MG63 (cell line): ENCODE results near the gene DYNC1LI2. TPM values are rescaled to one million over a fixed set of nuclear protein-coding genes. Genes with fewer than 3 reads are reported as not detected.
"Not testable (repeated sequence)": the region's sequence is repeated elsewhere in the genome, so short reads cannot be mapped to it uniquely, and the experiment has no call there.

Experiments used
- DNase-seq: peaks from one replicate; pipeline ENCODE4 v3.0.0-alpha.2; 2020
- H3K27me3 ChIP-seq: fragments of 250-450 bp; sonication (Bioruptor Pico); 2 replicates; pipeline ENCODE4 v1.5.1; 2020; ENCODE audit warnings: mild to moderate bottlenecking, moderate library complexity
- H3K36me3 ChIP-seq: fragments of 250-450 bp; sonication (Bioruptor Pico); 2 replicates; pipeline ENCODE4 v1.5.1; 2020; ENCODE audit warnings: mild to moderate bottlenecking, moderate library complexity
- H3K4me3 ChIP-seq: fragments of 250-450 bp; sonication (Bioruptor Pico); 2 replicates; pipeline ENCODE4 v1.5.1; 2020; ENCODE audit warnings: mild to moderate bottlenecking, moderate library complexity
- H3K9me3 ChIP-seq: fragments of 250-450 bp; sonication (Bioruptor Pico); 2 replicates; pipeline ENCODE4 v1.5.1; 2020; ENCODE audit warnings: mild to moderate bottlenecking, moderate library complexity
- total RNA-seq: library from RNA; depleted of rRNA; stranded (reverse); fragments of >200 nt; shearing (Covaris generic); gene quantifications from 2 replicates; pipeline ENCODE4 v1.2.3, GENCODE V29; 2014; ENCODE audit warnings: low replicate concordance; rRNA removed

Gene DYNC1LI2
- 23.2 and 27.2 TPM in 2 replicates for total RNA-seq

DNA sequence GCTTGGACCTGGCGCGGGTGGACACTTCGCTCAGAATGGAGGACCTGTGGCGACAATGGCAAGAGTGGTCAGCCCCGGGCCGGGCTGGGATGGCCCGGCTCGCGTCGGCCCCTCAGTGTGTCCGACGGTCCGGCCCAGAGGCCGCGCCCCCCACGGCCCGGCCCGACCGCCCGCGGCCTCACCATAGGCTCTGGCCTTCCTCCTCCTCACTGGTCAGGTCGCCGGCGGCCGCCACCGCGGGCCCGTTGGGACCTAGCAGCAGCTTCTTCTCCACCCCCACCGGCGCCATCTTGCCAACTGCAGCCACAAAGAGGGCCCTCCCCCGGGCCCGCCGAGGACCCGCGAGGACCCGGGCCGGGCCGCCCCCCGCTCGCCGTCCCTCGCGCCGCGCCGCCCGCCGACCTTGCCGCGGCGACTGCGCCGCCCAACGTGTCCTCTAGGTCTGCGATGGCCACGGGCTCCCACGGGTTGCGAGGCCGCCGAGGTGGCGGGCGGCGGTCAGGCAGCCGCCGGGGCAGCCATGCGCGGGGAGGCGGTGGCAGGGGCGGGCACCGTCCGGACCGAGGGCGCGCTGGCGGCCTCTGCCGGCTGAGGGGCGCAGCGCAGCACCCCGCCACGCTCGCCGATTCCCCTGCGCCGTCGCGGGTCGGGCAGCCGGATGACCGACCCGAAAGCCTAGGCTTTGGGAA is at the start of gene DYNC1LI2:
TSS of gene DYNC1LI2 (minus strand) at position 307 of the 689 bp plus-strand sequence. CDS start at position 289, 18 bp downstream.
- Histone ChIP-seq H3K36me3 (peaks cover 12% of the 10 kb centered on the region), H3K9me3 (no peaks in the 10 kb centered on the region), H3K4me3 (peak within 1 kb of the TSS; percentile 79), H3K27me3 (no peaks in the 10 kb centered on the region)
- DNase-seq = peak; percentile 66

GRCh38 chr16:66800856-66801255 is 49.4 kb upstream of the DYNC1LI2 start:
- no peak for DNase-seq
- Histone ChIP-seq H3K36me3 (peaks cover 3% of the 10 kb centered on the region), H3K27me3 (no peaks in the 10 kb centered on the region), H3K9me3 (no peaks in the 10 kb centered on the region), H3K4me3 (no peak overlapping the region)

GRCh38 chr16:66798161-66798560 is 46.8 kb upstream of the DYNC1LI2 start:
- DNase-seq = peak; percentile 53
- Histone ChIP-seq H3K9me3 (no peaks in the 10 kb centered on the region), H3K27me3 (no peaks in the 10 kb centered on the region), H3K4me3 (no peak overlapping the region), H3K36me3 (no peaks in the 10 kb centered on the region)

DNA sequence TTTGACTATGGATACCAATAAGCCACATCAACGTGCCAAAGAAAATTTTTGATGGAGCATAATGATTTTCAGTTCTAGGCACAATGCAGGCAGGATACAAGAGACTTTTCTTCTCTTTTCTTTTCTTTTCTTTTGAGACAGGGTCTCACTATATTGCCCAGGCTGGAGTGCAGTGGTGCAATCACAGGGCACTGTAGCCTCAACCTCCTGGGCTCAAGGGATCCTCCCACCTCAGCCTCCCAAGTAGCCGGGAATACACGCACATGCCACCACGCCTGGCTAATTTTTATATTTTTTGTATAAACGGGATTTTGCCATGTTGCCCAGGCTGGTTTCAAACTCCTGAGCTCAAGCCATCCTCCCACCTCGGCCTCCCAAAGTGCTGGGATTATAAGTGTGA is 42.6 kb upstream of the DYNC1LI2 start:
- not testable (repeated sequence) for H3K9me3 ChIP-seq, H3K27me3 ChIP-seq, DNase-seq, H3K4me3 ChIP-seq, H3K36me3 ChIP-seq

GRCh38 chr16:66790130-66790733 is 38.8 kb upstream of the DYNC1LI2 start:
- no peaks in the 10 kb centered on the region for H3K9me3 ChIP-seq
- no peak overlapping the region for H3K4me3 ChIP-seq
- H3K36me3 ChIP-seq = no peaks in the 10 kb centered on the region
- DNase-seq = no peak
- H3K27me3 ChIP-seq = no peaks in the 10 kb centered on the region; the same call in 1 of the 2 replicates

GRCh38 chr16:66787427-66787826 is 36.0 kb upstream of the DYNC1LI2 start:
- H3K9me3 ChIP-seq = no peaks in the 10 kb centered on the region
- H3K4me3 ChIP-seq = no peak overlapping the region
- DNase-seq = no peak
- no peaks in the 10 kb centered on the region for H3K36me3 ChIP-seq
- no peaks in the 10 kb centered on the region; the same call in 1 of the 2 replicates for H3K27me3 ChIP-seq

- DNase-seq = no peak
- Histone ChIP-seq H3K27me3 (no peaks in the 10 kb centered on the region; the same call in 1 of the 2 replicates), H3K4me3 (no peak overlapping the region), H3K36me3 (no peaks in the 10 kb centered on the region), H3K9me3 (no peaks in the 10 kb centered on the region)
Measured at GRCh38 chr16:66786551-66786950, 35.1 kb upstream of the DYNC1LI2 start.

DNA sequence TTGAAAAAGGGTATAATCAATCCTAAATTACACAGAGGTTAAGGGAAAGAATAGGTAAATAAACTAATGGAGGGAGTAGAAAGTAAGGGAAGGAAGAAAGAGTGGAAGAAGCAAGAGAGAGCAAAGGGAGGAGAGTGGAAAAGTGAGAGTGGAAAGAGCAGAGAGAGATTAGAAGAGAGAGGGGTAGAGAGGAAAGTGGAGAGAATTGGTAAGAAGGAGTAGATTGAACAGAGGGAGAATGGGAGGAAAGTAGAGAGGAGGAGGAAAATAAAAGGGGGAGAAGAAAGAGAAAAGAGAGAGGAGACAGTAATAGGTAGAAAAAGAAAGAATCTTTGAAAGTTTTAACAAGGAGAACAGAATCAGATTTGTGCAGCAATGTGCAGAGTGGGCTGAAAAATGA is 25.0 kb upstream of the DYNC1LI2 start:
- no peaks in the 10 kb centered on the region for H3K9me3 ChIP-seq
- no peak for DNase-seq
- no peak overlapping the region for H3K4me3 ChIP-seq
- no peaks in the 10 kb centered on the region for H3K27me3 ChIP-seq
- H3K36me3 ChIP-seq = no peaks in the 10 kb centered on the region

DNA sequence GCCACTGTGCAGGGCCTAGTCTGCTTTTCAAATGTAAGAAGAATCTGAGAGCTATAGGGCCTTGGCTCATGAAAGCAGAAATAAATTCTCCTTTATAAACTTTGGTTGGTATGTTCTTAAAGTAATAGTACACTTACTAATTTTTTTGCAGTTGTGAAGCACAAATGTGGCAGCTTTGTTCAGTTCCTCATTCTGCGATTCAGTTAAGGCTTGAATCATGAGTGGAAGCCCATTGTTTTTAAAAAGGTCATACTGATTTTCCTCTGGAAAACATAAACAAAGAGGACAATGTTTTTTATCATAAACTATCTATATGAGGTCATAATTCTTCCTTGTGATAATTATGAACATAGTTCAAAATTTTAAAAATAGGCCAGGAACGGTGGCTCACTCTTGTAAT is 23.6 kb upstream of the DYNC1LI2 start:
- no peak for DNase-seq
- Histone ChIP-seq H3K36me3 (no peaks in the 10 kb centered on the region), H3K27me3 (no peaks in the 10 kb centered on the region), H3K9me3 (no peaks in the 10 kb centered on the region), H3K4me3 (no peak overlapping the region)

- H3K9me3 ChIP-seq = no peaks in the 10 kb centered on the region
- DNase-seq = no peak
- H3K27me3 ChIP-seq = 0 out of 2 replicates have a peak, but pooled peaks cover 2% of the 10 kb centered on the region
- no peak overlapping the region for H3K4me3 ChIP-seq
- no peaks in the 10 kb centered on the region for H3K36me3 ChIP-seq
Measured at GRCh38 chr16:66758086-66758485, 6.7 kb upstream of the DYNC1LI2 start.

DNA sequence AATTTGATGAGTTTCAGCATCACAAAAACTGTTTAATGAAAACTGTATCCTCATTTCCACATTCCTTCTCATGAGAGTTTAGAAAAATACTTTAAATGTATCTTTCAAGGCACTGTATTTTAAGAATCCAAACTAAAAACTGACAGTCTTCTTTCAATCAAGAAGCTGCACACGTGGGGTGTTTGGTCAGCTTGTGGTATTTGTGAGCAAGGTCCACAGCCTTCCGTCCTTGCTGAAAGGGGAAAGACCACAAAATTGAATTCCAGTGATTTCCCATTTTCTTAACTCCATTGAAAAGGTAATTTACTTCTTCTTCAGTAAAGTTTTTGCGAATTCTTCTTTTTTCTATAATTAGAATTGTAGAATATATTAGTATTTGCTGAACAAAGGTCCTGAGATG is 3.4 kb upstream of the DYNC1LI2 start:
- Histone ChIP-seq H3K9me3 (no peaks in the 10 kb centered on the region), H3K4me3 (no peak overlapping the region), H3K27me3 (0 out of 2 replicates have a peak, but pooled peaks cover 2% of the 10 kb centered on the region), H3K36me3 (peaks cover 2% of the 10 kb centered on the region; the same call in 1 of the 2 replicates)
- no peak for DNase-seq

DNA sequence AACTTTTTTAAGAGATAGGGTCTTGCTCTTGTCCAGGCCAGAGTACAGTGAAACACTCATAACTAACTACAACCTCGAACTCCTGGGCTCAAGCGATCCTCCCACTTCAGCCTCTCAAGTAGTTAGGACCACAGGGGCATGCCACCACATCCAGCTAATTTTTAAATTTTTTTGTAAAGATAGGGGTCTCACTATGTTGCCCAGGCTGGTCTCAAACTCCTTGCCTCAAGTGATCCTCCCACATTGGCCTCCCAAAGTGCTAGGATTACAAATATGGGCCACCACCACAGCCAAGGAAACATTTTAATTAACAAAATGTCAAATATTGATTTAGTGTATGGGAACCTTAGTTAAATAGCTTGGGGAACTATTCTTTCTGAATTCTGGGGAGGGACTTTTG is 2.8 kb upstream of the DYNC1LI2 start:
- Histone ChIP-seq H3K36me3 (peaks cover 4% of the 10 kb centered on the region), H3K4me3 (no peak overlapping the region), H3K9me3 (no peaks in the 10 kb centered on the region), H3K27me3 (0 out of 2 replicates have a peak, but pooled peaks cover 2% of the 10 kb centered on the region)
- no peak for DNase-seq

DNA sequence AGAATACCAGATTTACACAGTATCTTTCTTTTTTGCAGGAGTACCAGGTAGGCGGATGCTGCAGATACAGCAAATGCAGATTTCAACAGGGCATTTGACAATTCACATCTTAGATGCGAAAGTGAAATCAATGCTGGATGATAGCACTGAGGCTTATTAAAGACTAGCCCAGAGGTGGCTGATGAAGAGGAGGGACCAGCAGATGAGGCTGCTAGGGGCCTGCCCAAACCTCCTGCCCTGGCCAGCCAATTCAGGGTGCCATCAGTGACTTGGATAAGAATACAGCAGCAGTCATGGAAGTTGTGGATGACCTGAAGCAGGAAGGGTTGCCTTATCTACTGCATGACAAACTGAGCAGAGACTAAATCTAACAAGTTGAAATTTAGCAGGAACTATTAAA is 1.5 kb upstream of the DYNC1LI2 start:
- Histone ChIP-seq H3K27me3 (0 out of 2 replicates have a peak, but pooled peaks cover 2% of the 10 kb centered on the region), H3K36me3 (peaks cover 12% of the 10 kb centered on the region), H3K9me3 (no peaks in the 10 kb centered on the region), H3K4me3 (no peak overlapping the region)
- no peak for DNase-seq

DNA sequence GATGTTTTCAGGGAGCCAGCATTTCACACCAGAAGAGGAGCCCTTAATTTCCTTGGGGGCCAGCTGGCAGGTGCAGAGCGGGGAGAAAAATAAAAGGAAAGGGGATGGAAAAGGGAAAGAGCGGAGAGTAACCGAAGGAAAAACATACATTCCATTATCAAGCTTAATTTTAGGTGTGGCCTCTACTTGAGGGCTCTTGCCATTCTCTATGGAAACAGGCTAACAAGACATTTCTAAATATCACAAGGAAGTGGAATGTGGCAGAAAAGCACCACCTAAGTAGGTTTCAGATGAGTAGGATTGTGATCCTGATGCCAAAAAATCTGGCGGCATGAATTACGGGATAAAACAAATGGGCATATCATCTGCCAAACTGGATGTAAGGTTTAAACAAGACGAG is 970 bp upstream of the DYNC1LI2 start:
- DNase-seq = no peak
- H3K36me3 ChIP-seq = peaks cover 12% of the 10 kb centered on the region
- H3K4me3 ChIP-seq = no peak overlapping the region
- H3K9me3 ChIP-seq = no peaks in the 10 kb centered on the region
- 0 out of 2 replicates have a peak, but pooled peaks cover 2% of the 10 kb centered on the region for H3K27me3 ChIP-seq

GRCh38 chr16:66751992-66752322 is 548 bp upstream of the DYNC1LI2 start:
- no peaks in the 10 kb centered on the region for H3K9me3 ChIP-seq
- no peaks in the 10 kb centered on the region for H3K27me3 ChIP-seq
- H3K36me3 ChIP-seq = peaks cover 12% of the 10 kb centered on the region
- DNase-seq = no peak
- peak overlapping the region; percentile 79 for H3K4me3 ChIP-seq

- Histone ChIP-seq H3K9me3 (no peaks in the 10 kb centered on the region), H3K4me3 (peak overlapping the region; percentile 79), H3K27me3 (no peaks in the 10 kb centered on the region), H3K36me3 (peaks cover 14% of the 10 kb centered on the region)
- peak; percentile 20 for DNase-seq
Measured at GRCh38 chr16:66751053-66751302, 431 bp downstream of the DYNC1LI2 start.

- Histone ChIP-seq H3K36me3 (peaks cover 15% of the 10 kb centered on the region), H3K9me3 (no peaks in the 10 kb centered on the region), H3K27me3 (no peaks in the 10 kb centered on the region), H3K4me3 (peak overlapping the region; percentile 79)
- no peak for DNase-seq
Measured at GRCh38 chr16:66750279-66751052, 943 bp downstream of the DYNC1LI2 start.
